HEK293 (cell line): ENCODE measurements around the gene ANXA2.

Source experiments
- CTCF ChIA-PET: fragments of 350-600 bp; formaldehyde crosslinking; extraction: SDS; loops from one replicate; lab custom pipeline; 2021; ENCODE audit warnings: antibody characterized with exemption; lab: Yijun Ruan, JAX
- POLR2A ChIA-PET: fragments of 300-600 bp; formaldehyde crosslinking; extraction: SDS; loops from one replicate; lab custom pipeline; 2020; ENCODE audit warnings: antibody characterized with exemption, inconsistent platforms; lab: Yijun Ruan, JAX
- H3K27ac ChIP-seq: fragments of 200-500 bp; sonication (Bioruptor generic); 2 replicates; pipeline ENCODE4 v1.5.1; 2014; ENCODE audit warnings: low read depth, low read length, control low read depth, inconsistent platforms; ENCODE audit errors: extremely low read depth
- H3K36me3 ChIP-seq, 2 experiments: fragments of 200-500 bp in 1 of 2; sonication (Bioruptor generic) in 1 of 2; 1 replicate in 1 of 2; 2 replicates in 1 of 2; pipeline ENCODE4 v1.5.1; 2014 to 2017; ENCODE audit warnings: inconsistent platforms in 2 of 2, low read length in 2 of 2; ENCODE audit not compliant: control insufficient read depth in 2 of 2, insufficient read depth in 1 of 2
- H3K4me1 ChIP-seq: fragments of 200-500 bp; sonication (Bioruptor generic); 2 replicates; pipeline ENCODE4 v1.5.1; 2014; ENCODE audit warnings: mild to moderate bottlenecking, low read length, inconsistent platforms; ENCODE audit not compliant: control insufficient read depth, insufficient read depth
- H3K4me3 ChIP-seq: 2 replicates; pipeline ENCODE4 v1.5.1; 2011; ENCODE audit warnings: low read depth, mild to moderate bottlenecking, control low read depth, low read length, moderate library complexity
- H3K9me3 ChIP-seq: fragments of 200-500 bp; sonication (Bioruptor generic); 2 replicates; pipeline ENCODE4 v1.5.1; 2014; ENCODE audit warnings: low read depth, low read length, inconsistent platforms; ENCODE audit not compliant: control insufficient read depth, insufficient read depth
- FEZF1 ChIP-seq: fragments of 450-650 bp; formaldehyde crosslinking; IDR thresholded peaks from 2 replicates; pipeline ENCODE4 v1.5.1; 2016; ENCODE audit warnings: missing biosample characterization, missing genetic modification characterization
- GLIS1 ChIP-seq: fragments of 450-650 bp; formaldehyde crosslinking; IDR thresholded peaks from 2 replicates; pipeline ENCODE4 v1.5.1; 2016; ENCODE audit warnings: missing biosample characterization, missing genetic modification characterization
- REPIN1 ChIP-seq: fragments of 450-650 bp; formaldehyde crosslinking; IDR thresholded peaks from 2 replicates; pipeline ENCODE4 v1.5.1; 2017; ENCODE audit warnings: missing biosample characterization, missing genetic modification characterization, low read depth
- SP2 ChIP-seq: fragments of 450-650 bp; formaldehyde crosslinking; IDR thresholded peaks from 2 replicates; pipeline ENCODE4 v1.5.1; 2016; ENCODE audit warnings: missing biosample characterization, missing genetic modification characterization
- ZNF248 ChIP-seq: fragments of 450-650 bp; formaldehyde crosslinking; IDR thresholded peaks from 2 replicates; pipeline ENCODE4 v1.5.1; 2017; ENCODE audit warnings: missing biosample characterization, missing genetic modification characterization
- ZNF302 ChIP-seq: fragments of 450-650 bp; formaldehyde crosslinking; IDR thresholded peaks from 2 replicates; pipeline ENCODE4 v1.5.1; 2016; ENCODE audit warnings: missing biosample characterization, missing genetic modification characterization, low read depth
- ZNF426 ChIP-seq: fragments of 450-650 bp; formaldehyde crosslinking; IDR thresholded peaks from 2 replicates; pipeline ENCODE4 v1.5.1; 2017; ENCODE audit warnings: missing biosample characterization, missing genetic modification characterization, mild to moderate bottlenecking, inconsistent platforms, moderate library complexity
- ZNF501 ChIP-seq: fragments of 450-650 bp; formaldehyde crosslinking; IDR thresholded peaks from 2 replicates; pipeline ENCODE4 v1.5.1; 2016; ENCODE audit warnings: missing biosample characterization, missing genetic modification characterization
- ZNF510 ChIP-seq: fragments of 450-650 bp; formaldehyde crosslinking; IDR thresholded peaks from 2 replicates; pipeline ENCODE4 v1.5.1; 2018; ENCODE audit warnings: mild to moderate bottlenecking, missing genetic modification characterization, missing biosample characterization; ENCODE audit not compliant: insufficient replicate concordance
- ZNF521 ChIP-seq: fragments of 450-650 bp; formaldehyde crosslinking; IDR thresholded peaks from 2 replicates; pipeline ENCODE4 v1.5.1; 2017; ENCODE audit warnings: missing biosample characterization, mild to moderate bottlenecking, missing genetic modification characterization
- ZNF621 ChIP-seq: fragments of 450-650 bp; formaldehyde crosslinking; IDR thresholded peaks from 2 replicates; pipeline ENCODE4 v1.5.1; 2017; ENCODE audit warnings: missing biosample characterization, missing genetic modification characterization
- ZNF707 ChIP-seq: fragments of 450-650 bp; formaldehyde crosslinking; IDR thresholded peaks from 2 replicates; pipeline ENCODE4 v1.5.1; 2016; ENCODE audit warnings: missing biosample characterization, missing genetic modification characterization
- ZNF747 ChIP-seq: fragments of 450-650 bp; formaldehyde crosslinking; IDR thresholded peaks from 2 replicates; pipeline ENCODE4 v1.5.1; 2016; ENCODE audit warnings: missing biosample characterization, missing genetic modification characterization
- ZNF776 ChIP-seq: fragments of 450-650 bp; formaldehyde crosslinking; IDR thresholded peaks from 2 replicates; pipeline ENCODE4 v1.5.0; 2017; ENCODE audit warnings: missing biosample characterization, missing genetic modification characterization, borderline replicate concordance
- ZNF785 ChIP-seq: fragments of 450-650 bp; formaldehyde crosslinking; IDR thresholded peaks from 2 replicates; pipeline ENCODE4 v1.5.1; 2016; ENCODE audit warnings: missing biosample characterization, missing genetic modification characterization
- TF ChIP-seq, protein P1 (sequence below): fragments of 450-650 bp; formaldehyde crosslinking; IDR thresholded peaks from 2 replicates; pipeline ENCODE4 v1.5.1; 2016; ENCODE audit warnings: missing biosample characterization, missing genetic modification characterization, low read depth
- TF ChIP-seq, protein P2 (sequence below): fragments of 450-650 bp; formaldehyde crosslinking; IDR thresholded peaks from 2 replicates; pipeline ENCODE4 v1.5.1; 2017; ENCODE audit warnings: missing biosample characterization, missing genetic modification characterization
- TF ChIP-seq, protein P3 (sequence below): fragments of 450-650 bp; formaldehyde crosslinking; IDR thresholded peaks from 2 replicates; pipeline ENCODE4 v1.5.1; 2016; ENCODE audit warnings: missing biosample characterization, missing genetic modification characterization
- TF ChIP-seq, protein P4 (sequence below): fragments of 450-650 bp; formaldehyde crosslinking; IDR thresholded peaks from 2 replicates; pipeline ENCODE4 v1.5.1; 2016; ENCODE audit warnings: missing biosample characterization, missing genetic modification characterization
- TF ChIP-seq, protein P5 (sequence below): fragments of 450-650 bp; formaldehyde crosslinking; IDR thresholded peaks from 2 replicates; pipeline ENCODE4 v1.5.1; 2016; ENCODE audit warnings: missing biosample characterization, missing genetic modification characterization, low read depth

ANXA2 gene

DNA sequence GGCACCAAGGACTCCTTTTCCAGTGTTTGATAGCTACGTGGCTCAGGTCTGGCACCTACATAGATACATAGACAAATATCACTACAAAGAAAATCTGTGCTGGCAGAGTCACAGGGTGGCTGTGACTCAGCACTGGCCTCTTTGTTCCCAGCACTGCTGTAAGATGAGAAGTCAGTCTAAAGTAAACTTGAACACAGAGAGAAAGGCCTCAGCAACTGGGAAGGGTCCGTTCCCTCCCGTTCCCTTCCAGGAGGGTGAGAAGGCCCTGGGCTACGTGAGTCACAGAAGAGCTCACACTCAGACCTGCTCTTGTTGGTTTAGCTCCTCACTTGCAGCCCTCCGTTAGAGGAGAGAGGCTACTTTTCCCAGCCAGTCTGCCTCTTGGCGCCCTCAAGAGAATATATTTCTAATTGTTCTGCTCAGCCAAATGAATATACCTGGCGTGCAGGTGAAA lies 23.1 kb downstream of the ANXA2 start (continued):
- TF ChIP-seq, protein P1, sequence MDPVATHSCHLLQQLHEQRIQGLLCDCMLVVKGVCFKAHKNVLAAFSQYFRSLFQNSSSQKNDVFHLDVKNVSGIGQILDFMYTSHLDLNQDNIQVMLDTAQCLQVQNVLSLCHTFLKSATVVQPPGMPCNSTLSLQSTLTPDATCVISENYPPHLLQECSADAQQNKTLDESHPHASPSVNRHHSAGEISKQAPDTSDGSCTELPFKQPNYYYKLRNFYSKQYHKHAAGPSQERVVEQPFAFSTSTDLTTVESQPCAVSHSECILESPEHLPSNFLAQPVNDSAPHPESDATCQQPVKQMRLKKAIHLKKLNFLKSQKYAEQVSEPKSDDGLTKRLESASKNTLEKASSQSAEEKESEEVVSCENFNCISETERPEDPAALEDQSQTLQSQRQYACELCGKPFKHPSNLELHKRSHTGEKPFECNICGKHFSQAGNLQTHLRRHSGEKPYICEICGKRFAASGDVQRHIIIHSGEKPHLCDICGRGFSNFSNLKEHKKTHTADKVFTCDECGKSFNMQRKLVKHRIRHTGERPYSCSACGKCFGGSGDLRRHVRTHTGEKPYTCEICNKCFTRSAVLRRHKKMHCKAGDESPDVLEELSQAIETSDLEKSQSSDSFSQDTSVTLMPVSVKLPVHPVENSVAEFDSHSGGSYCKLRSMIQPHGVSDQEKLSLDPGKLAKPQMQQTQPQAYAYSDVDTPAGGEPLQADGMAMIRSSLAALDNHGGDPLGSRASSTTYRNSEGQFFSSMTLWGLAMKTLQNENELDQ (tag by site-specific recombination) = no peak
- no peak for TF ChIP-seq REPIN1
- no peak for TF ChIP-seq SP2 (tag by site-specific recombination)
- TF ChIP-seq, protein P2, sequence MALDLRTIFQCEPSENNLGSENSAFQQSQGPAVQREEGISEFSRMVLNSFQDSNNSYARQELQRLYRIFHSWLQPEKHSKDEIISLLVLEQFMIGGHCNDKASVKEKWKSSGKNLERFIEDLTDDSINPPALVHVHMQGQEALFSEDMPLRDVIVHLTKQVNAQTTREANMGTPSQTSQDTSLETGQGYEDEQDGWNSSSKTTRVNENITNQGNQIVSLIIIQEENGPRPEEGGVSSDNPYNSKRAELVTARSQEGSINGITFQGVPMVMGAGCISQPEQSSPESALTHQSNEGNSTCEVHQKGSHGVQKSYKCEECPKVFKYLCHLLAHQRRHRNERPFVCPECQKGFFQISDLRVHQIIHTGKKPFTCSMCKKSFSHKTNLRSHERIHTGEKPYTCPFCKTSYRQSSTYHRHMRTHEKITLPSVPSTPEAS (tag by site-specific recombination) = no peak
- no peak for TF ChIP-seq ZNF302
- TF ChIP-seq, protein P3, sequence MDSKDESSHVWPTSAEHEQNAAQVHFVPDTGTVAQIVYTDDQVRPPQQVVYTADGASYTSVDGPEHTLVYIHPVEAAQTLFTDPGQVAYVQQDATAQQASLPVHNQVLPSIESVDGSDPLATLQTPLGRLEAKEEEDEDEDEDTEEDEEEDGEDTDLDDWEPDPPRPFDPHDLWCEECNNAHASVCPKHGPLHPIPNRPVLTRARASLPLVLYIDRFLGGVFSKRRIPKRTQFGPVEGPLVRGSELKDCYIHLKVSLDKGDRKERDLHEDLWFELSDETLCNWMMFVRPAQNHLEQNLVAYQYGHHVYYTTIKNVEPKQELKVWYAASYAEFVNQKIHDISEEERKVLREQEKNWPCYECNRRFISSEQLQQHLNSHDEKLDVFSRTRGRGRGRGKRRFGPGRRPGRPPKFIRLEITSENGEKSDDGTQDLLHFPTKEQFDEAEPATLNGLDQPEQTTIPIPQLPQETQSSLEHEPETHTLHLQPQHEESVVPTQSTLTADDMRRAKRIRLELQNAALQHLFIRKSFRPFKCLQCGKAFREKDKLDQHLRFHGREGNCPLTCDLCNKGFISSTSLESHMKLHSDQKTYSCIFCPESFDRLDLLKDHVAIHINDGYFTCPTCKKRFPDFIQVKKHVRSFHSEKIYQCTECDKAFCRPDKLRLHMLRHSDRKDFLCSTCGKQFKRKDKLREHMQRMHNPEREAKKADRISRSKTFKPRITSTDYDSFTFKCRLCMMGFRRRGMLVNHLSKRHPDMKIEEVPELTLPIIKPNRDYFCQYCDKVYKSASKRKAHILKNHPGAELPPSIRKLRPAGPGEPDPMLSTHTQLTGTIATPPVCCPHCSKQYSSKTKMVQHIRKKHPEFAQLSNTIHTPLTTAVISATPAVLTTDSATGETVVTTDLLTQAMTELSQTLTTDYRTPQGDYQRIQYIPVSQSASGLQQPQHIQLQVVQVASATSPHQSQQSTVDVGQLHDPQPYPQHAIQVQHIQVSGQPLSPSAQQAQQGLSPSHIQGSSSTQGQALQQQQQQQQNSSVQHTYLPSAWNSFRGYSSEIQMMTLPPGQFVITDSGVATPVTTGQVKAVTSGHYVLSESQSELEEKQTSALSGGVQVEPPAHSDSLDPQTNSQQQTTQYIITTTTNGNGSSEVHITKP = peak; percentile 75; the same call in 1 of the 2 replicates
- peak; percentile 29; the same call in 1 of the 2 replicates for TF ChIP-seq FEZF1 (tag by site-specific recombination)

DNA sequence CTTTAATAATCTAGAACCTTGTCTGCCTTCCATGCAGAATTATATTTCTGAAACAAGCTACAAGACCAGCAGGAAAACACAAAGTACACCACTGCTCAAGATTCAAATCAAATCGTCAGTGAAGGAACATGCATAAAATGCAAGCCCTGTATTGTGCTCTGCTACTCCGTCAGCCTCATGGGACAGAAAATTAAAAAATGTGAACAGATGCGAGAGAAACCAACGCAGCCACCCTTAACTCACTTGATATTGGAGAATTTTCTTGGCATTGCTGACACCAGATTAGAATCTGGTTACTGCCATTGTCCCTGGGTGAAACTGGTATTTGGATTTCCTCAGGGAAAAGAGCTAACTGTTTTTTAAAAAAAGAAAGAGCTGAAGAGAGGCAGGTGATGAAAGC lies 23.6 kb downstream of the ANXA2 start:
- H3K4me1 ChIP-seq = peaks cover 13% of the 10 kb centered on the region
- H3K27ac ChIP-seq = peak overlapping the region; percentile 32; the same call in 1 of the 2 replicates
- ChIA-PET POLR2A (interaction anchor here (1.1 to 1.4 kb wide), 3 partner anchors 17 to 24 kb away, joined by 3 to 5 read pairs (median 4); partner anchors contain the start of gene ANXA2), CTCF (interaction anchor here (0.9 to 2.1 kb wide), 3 partner anchors 11 to 26 kb away, joined by 3 to 9 read pairs (median 7); no protein-coding TSS in a partner anchor)
- TF ChIP-seq ZNF621 (tag by site-specific recombination) = no peak
- TF ChIP-seq ZNF747 (tag by site-specific recombination) = no peak
- TF ChIP-seq ZNF501 (tag by site-specific recombination) = no peak
- no peak for TF ChIP-seq ZNF785 (tag by site-specific recombination)
- no peak for TF ChIP-seq GLIS1 (tag by site-specific recombination)
- no peak for TF ChIP-seq ZNF426
- TF ChIP-seq, protein P4, sequence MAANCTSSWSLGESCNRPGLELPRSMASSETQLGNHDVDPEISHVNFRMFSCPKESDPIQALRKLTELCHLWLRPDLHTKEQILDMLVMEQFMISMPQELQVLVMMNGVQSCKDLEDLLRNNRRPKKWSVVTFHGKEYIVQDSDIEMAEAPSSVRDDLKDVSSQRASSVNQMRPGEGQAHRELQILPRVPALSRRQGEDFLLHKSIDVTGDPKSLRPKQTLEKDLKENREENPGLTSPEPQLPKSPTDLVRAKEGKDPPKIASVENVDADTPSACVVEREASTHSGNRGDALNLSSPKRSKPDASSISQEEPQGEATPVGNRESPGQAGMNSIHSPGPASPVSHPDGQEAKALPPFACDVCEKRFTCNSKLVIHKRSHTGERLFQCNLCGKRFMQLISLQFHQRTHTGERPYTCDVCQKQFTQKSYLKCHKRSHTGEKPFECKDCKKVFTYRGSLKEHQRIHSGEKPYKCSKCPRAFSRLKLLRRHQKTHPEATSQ (tag by site-specific recombination) = no peak
- TF ChIP-seq, protein P5, sequence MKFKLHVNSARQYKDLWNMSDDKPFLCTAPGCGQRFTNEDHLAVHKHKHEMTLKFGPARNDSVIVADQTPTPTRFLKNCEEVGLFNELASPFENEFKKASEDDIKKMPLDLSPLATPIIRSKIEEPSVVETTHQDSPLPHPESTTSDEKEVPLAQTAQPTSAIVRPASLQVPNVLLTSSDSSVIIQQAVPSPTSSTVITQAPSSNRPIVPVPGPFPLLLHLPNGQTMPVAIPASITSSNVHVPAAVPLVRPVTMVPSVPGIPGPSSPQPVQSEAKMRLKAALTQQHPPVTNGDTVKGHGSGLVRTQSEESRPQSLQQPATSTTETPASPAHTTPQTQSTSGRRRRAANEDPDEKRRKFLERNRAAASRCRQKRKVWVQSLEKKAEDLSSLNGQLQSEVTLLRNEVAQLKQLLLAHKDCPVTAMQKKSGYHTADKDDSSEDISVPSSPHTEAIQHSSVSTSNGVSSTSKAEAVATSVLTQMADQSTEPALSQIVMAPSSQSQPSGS (tag by site-specific recombination) = no peak
- TF ChIP-seq ZNF510 = no peak
- TF ChIP-seq ZNF248 (tag by site-specific recombination) = no peak
- TF ChIP-seq ZNF776 = no peak
- no peak for TF ChIP-seq ZNF707 (tag by site-specific recombination)
- no peak for TF ChIP-seq ZNF521 (tag by site-specific recombination)
- H3K36me3 ChIP-seq = peaks cover 0 to 44% of the 10 kb centered on the region in 2 experiments; a peak in 2 of 3 replicates
- H3K4me3 ChIP-seq = no peak overlapping the region
- H3K9me3 ChIP-seq = no peaks in the 10 kb centered on the region
